Measurements from ENCODE around the gene PRRC2B. TPM values are rescaled to one million over a fixed set of nuclear protein-coding genes. Genes with fewer than 3 reads are reported as not detected.

Gene PRRC2B
- total and polyA plus RNA-seq, 2 of the 8 experiments (the other 6 are each of a cell fraction or from before 2014, with no cell fraction given): 37.3 to 249 TPM

GRCh38 chr9:131485728-131486422 lies 92.0 kb downstream of the PRRC2B start (continued):
- TF ChIP-seq RNF2 (IDR thresholded peaks at IDR 0.05; ENCODE audit: borderline replicate concordance, low read depth, low read length, missing control alignments, poor library complexity, severe bottlenecking): no peak

Data from H1 (cell line).